Hematopoietic multipotent progenitor cell treated with erythropoietin and hydrocortisone succinate and interleukin-3 and kit ligand, for 6 days (in vitro differentiated cells): ENCODE data around the gene KRTAP5-3.

Experiments
- DNase-seq: peaks from one replicate; pipeline ENCODE4 v3.0.0-alpha.2; 2015

Gene KRTAP5-3

GRCh38 chr11:1642288-1643145 is 34.3 kb upstream of the KRTAP5-3 start:
- no peak for DNase-seq

- DNase-seq, result no peak
Measured at GRCh38 chr11:1641096-1641495, 32.8 kb upstream of the KRTAP5-3 start.

- peak; percentile 41 for DNase-seq
Measured at GRCh38 chr11:1640076-1640946, 32.0 kb upstream of the KRTAP5-3 start.

- DNase-seq, result no peak
Measured at GRCh38 chr11:1639666-1640065, 31.4 kb upstream of the KRTAP5-3 start.

- DNase-seq, result no peak
Measured at GRCh38 chr11:1639102-1639620, 30.9 kb upstream of the KRTAP5-3 start.

GRCh38 chr11:1638344-1638743 is 30.1 kb upstream of the KRTAP5-3 start:
- no peak for DNase-seq

- DNase-seq, result no peak
Measured at GRCh38 chr11:1637628-1638027, 29.4 kb upstream of the KRTAP5-3 start.

GRCh38 chr11:1636291-1636950 is 28.2 kb upstream of the KRTAP5-3 start:
- DNase-seq, result no peak

GRCh38 chr11:1633864-1634263 is 25.6 kb upstream of the KRTAP5-3 start:
- DNase-seq, result no peak

- DNase-seq, result no peak
Measured at GRCh38 chr11:1632053-1632714, 23.9 kb upstream of the KRTAP5-3 start.

GRCh38 chr11:1631066-1631568 is 22.9 kb upstream of the KRTAP5-3 start:
- DNase-seq, result no peak

GRCh38 chr11:1630271-1630670 is 22.0 kb upstream of the KRTAP5-3 start:
- DNase-seq, result no peak

- no peak for DNase-seq
Measured at GRCh38 chr11:1629326-1630185, 21.3 kb upstream of the KRTAP5-3 start, which contains the start of gene KRTAP5-5. Gene KRTAP5-5, plus strand, starts transcription at chr11:1629775. Its CDS starts 66 bp downstream, at chr11:1629841.

GRCh38 chr11:1628506-1629325 is 20.5 kb upstream of the KRTAP5-3 start:
- peak; percentile 63 for DNase-seq

GRCh38 chr11:1625541-1625940 is 17.3 kb upstream of the KRTAP5-3 start:
- DNase-seq, result no peak

- no peak for DNase-seq
Measured at GRCh38 chr11:1624621-1625020, 16.4 kb upstream of the KRTAP5-3 start.

GRCh38 chr11:1623716-1624115 is 15.5 kb upstream of the KRTAP5-3 start:
- DNase-seq, result no peak

GRCh38 chr11:1622086-1622485 is 13.8 kb upstream of the KRTAP5-3 start, which contains the start of gene KRTAP5-4:
Gene KRTAP5-4, minus strand, starts transcription at chr11:1622138. Its CDS starts 45 bp downstream, at chr11:1622093.
- DNase-seq, result no peak

- no peak for DNase-seq
Measured at GRCh38 chr11:1619449-1619848, 11.2 kb upstream of the KRTAP5-3 start.

GRCh38 chr11:1618231-1618630 is 10.0 kb upstream of the KRTAP5-3 start:
- no peak for DNase-seq
